H9 (cell line): Measurements from ENCODE around the gene CDK15. TPM values are rescaled to one million over a fixed set of nuclear protein-coding genes. Genes with fewer than 3 reads are reported as not detected.

ENCODE experiments used
- DNase-seq: peaks from one replicate; pipeline ENCODE4 v3.0.0-alpha.2; 2017
- H2AFZ ChIP-seq: one replicate; pipeline ENCODE4 v1.6.1; 2013; ENCODE audit warnings: mild to moderate bottlenecking, low read length, control low read depth, moderate library complexity
- H2AK5ac ChIP-seq: 2 replicates; pipeline ENCODE4 v1.6.1; 2013; ENCODE audit warnings: low read length, control low read depth, mixed read lengths; ENCODE audit not compliant: insufficient read length
- H2BK120ac ChIP-seq: one replicate; pipeline ENCODE4 v1.6.1; 2013; ENCODE audit warnings: low read depth, mild to moderate bottlenecking, low read length, control low read depth, inconsistent platforms; ENCODE audit not compliant: poor library complexity, severe bottlenecking
- H2BK12ac ChIP-seq: 2 replicates; pipeline ENCODE4 v1.6.1; 2013; ENCODE audit warnings: low read length, control low read depth, mixed read lengths, low read depth; ENCODE audit not compliant: insufficient read length
- H2BK15ac ChIP-seq: 2 replicates; pipeline ENCODE4 v1.6.1; 2013; ENCODE audit warnings: low read depth, low read length, control low read depth
- H2BK20ac ChIP-seq: one replicate; pipeline ENCODE4 v1.6.1; 2013; ENCODE audit warnings: low read depth, mild to moderate bottlenecking, low read length, control low read depth, inconsistent platforms; ENCODE audit not compliant: poor library complexity, severe bottlenecking
- H2BK5ac ChIP-seq: 2 replicates; pipeline ENCODE4 v1.6.1; 2013; ENCODE audit warnings: low read length, control low read depth, mixed read lengths; ENCODE audit not compliant: insufficient read length
- H3K14ac ChIP-seq: 2 replicates; pipeline ENCODE4 v1.6.1; 2013; ENCODE audit warnings: low read length, control low read depth; ENCODE audit not compliant: insufficient read depth
- H3K18ac ChIP-seq: 2 replicates; pipeline ENCODE4 v1.6.1; 2013; ENCODE audit warnings: low read depth, mild to moderate bottlenecking, mixed read lengths, low read length, control low read depth; ENCODE audit not compliant: insufficient read length
- H3K23ac ChIP-seq: 2 replicates; pipeline ENCODE4 v1.6.1; 2013; ENCODE audit warnings: low read length, control low read depth, mixed read lengths, low read depth; ENCODE audit not compliant: insufficient read length
- H3K23me2 ChIP-seq: 2 replicates; pipeline ENCODE4 v1.6.1; 2013; ENCODE audit warnings: low read depth, mild to moderate bottlenecking, mixed read lengths, low read length, control low read depth; ENCODE audit not compliant: insufficient read length, poor library complexity, severe bottlenecking
- H3K27ac ChIP-seq: 2 replicates; pipeline ENCODE4 v1.5.1; 2013; ENCODE audit warnings: low read length, control low read depth, mixed read lengths, low read depth; ENCODE audit not compliant: insufficient read length
- H3K27me3 ChIP-seq: 2 replicates; pipeline ENCODE4 v1.6.1; 2013; ENCODE audit warnings: low read length, control low read depth, inconsistent platforms; ENCODE audit not compliant: insufficient read depth
- H3K4ac ChIP-seq: 2 replicates; pipeline ENCODE4 v1.6.1; 2013; ENCODE audit warnings: low read depth, mild to moderate bottlenecking, control low read depth, inconsistent platforms, low read length, moderate library complexity
- H3K4me1 ChIP-seq: 2 replicates; pipeline ENCODE4 v1.6.1; 2013; ENCODE audit warnings: low read length, control low read depth, inconsistent platforms; ENCODE audit not compliant: insufficient read depth
- H3K4me2 ChIP-seq: 2 replicates; pipeline ENCODE4 v1.6.1; 2013; ENCODE audit warnings: low read length, control low read depth, mixed read lengths; ENCODE audit not compliant: insufficient read length, insufficient read depth
- H3K56ac ChIP-seq: 2 replicates; pipeline ENCODE4 v1.6.1; 2013; ENCODE audit warnings: low read depth, mild to moderate bottlenecking, mixed read lengths, low read length, control low read depth; ENCODE audit not compliant: insufficient read length
- H3K79me1 ChIP-seq: 2 replicates; pipeline ENCODE4 v1.6.1; 2013; ENCODE audit warnings: low read depth, mild to moderate bottlenecking, moderate library complexity, low read length, control low read depth, inconsistent platforms; ENCODE audit not compliant: insufficient read depth, poor library complexity, severe bottlenecking
- H3K79me2 ChIP-seq: 2 replicates; pipeline ENCODE4 v1.6.1; 2013; ENCODE audit warnings: low read length, control low read depth, inconsistent platforms; ENCODE audit not compliant: insufficient read depth
- H3K9ac ChIP-seq: 2 replicates; pipeline ENCODE4 v1.6.1; 2013; ENCODE audit warnings: low read length, control low read depth, mixed read lengths; ENCODE audit not compliant: insufficient read length; ENCODE audit errors: extremely low read depth
- H3K9me3 ChIP-seq: one replicate; pipeline ENCODE4 v1.6.1; 2013; ENCODE audit warnings: low read depth, low read length, inconsistent platforms; ENCODE audit not compliant: control insufficient read depth
- H3T11ph ChIP-seq: one replicate; pipeline ENCODE4 v1.6.1; 2013; ENCODE audit warnings: mild to moderate bottlenecking, low read length, control low read depth, inconsistent platforms
- H4K20me1 ChIP-seq: one replicate; pipeline ENCODE4 v1.6.1; 2013; ENCODE audit not compliant: control insufficient read depth, insufficient read length, insufficient read depth
- H4K5ac ChIP-seq: 2 replicates; pipeline ENCODE4 v1.6.1; 2013; ENCODE audit warnings: low read depth, mild to moderate bottlenecking, mixed read lengths, low read length, control low read depth; ENCODE audit not compliant: insufficient read length
- H4K8ac ChIP-seq: replicated peaks from 2 replicates; pipeline ENCODE4 v1.6.1; 2013; ENCODE audit warnings: low read length, control low read depth, mixed read lengths, low read depth; ENCODE audit not compliant: insufficient read length
- H4K91ac ChIP-seq: 2 replicates; pipeline ENCODE4 v1.6.1; 2013; ENCODE audit warnings: low read depth, mild to moderate bottlenecking, moderate library complexity, mixed read lengths, low read length, control low read depth; ENCODE audit not compliant: insufficient read length
- H3K27ac Mint-ChIP-seq, 3 experiments: 2 replicates in 2 of 3; 3 replicates in 1 of 3; pipeline ENCODE4 v1.8.0; 2020 to 2021; ENCODE audit warnings: mixed read lengths in 3 of 3, mild to moderate bottlenecking in 1 of 3, moderate library complexity in 1 of 3
- H3K27me3 Mint-ChIP-seq: 2 replicates; pipeline ENCODE4 v1.8.0; 2021; ENCODE audit warnings: low read depth, mild to moderate bottlenecking, moderate library complexity, mixed read lengths
- H3K36me3 Mint-ChIP-seq, 3 experiments: 2 replicates in 2 of 3; 3 replicates in 1 of 3; pipeline ENCODE4 v1.8.0; 2020 to 2021; ENCODE audit warnings: low read depth in 3 of 3, mixed read lengths in 3 of 3; ENCODE audit not compliant: insufficient read depth in 1 of 3
- H3K4me1 Mint-ChIP-seq, 2 experiments: 2 replicates each; pipeline ENCODE4 v1.8.0; 2020; ENCODE audit warnings: mixed read lengths in 2 of 2
- H3K4me3 Mint-ChIP-seq, 2 experiments: 2 replicates in 1 of 2; 3 replicates in 1 of 2; pipeline ENCODE4 v1.8.0; 2020 to 2021; ENCODE audit warnings: mild to moderate bottlenecking in 2 of 2, mixed read lengths in 2 of 2, moderate library complexity in 1 of 2
- H3K9me3 Mint-ChIP-seq, 2 experiments: 2 replicates in 1 of 2; 3 replicates in 1 of 2; pipeline ENCODE4 v1.8.0; 2020; ENCODE audit warnings: mild to moderate bottlenecking in 2 of 2, mixed read lengths in 2 of 2, moderate library complexity in 1 of 2
- total RNA-seq: library from RNA; stranded (reverse); gene quantifications from 2 replicates; pipeline ENCODE4 v1.2.1, GENCODE V29; 2021
- TF ChIP-seq, protein P1 (sequence below): fragments of 200-600 bp; sonication (generic); conservative IDR thresholded peaks from 3 replicates; pipeline ENCODE4 v1.8.0; 2021; ENCODE audit warnings: antibody characterized with exemption, mild to moderate bottlenecking

Gene CDK15
- total RNA-seq, 1 experiment from 2014 or later = not detected

GRCh38 chr2:201890453-201890852, 84.1 kb downstream of the CDK15 start:
- no peak overlapping the region for H3T11ph ChIP-seq
- H3K4me3 Mint-ChIP-seq = no peak overlapping the region
- no peak overlapping the region for H4K5ac ChIP-seq
- H3K23me2 ChIP-seq = peaks cover 3% of the 10 kb centered on the region
- H3K79me2 ChIP-seq = no peaks in the 10 kb centered on the region
- H3K18ac ChIP-seq = no peak overlapping the region
- no peak overlapping the region for H2BK20ac ChIP-seq
- H2BK120ac ChIP-seq = no peak overlapping the region
- H3K27ac ChIP-seq = no peak overlapping the region
- H4K20me1 ChIP-seq = no peaks in the 10 kb centered on the region
- no peak overlapping the region for H4K8ac ChIP-seq
- H2AK5ac ChIP-seq = no peak overlapping the region
- no peaks in the 10 kb centered on the region for H3K9me3 Mint-ChIP-seq
- no peak overlapping the region for H2BK5ac ChIP-seq
- no peak overlapping the region for H3K9ac ChIP-seq
- no peak overlapping the region for H3K27ac Mint-ChIP-seq
- no peak overlapping the region for H2BK12ac ChIP-seq
- H3K36me3 Mint-ChIP-seq = no peaks in the 10 kb centered on the region
- no peak for DNase-seq
- no peak overlapping the region for H3K23ac ChIP-seq
- H2AFZ ChIP-seq = no peak overlapping the region
- no peak overlapping the region for H3K14ac ChIP-seq
- H2BK15ac ChIP-seq = no peak overlapping the region
- H3K56ac ChIP-seq = no peak overlapping the region
- H3K4me1 Mint-ChIP-seq = peaks cover 22 to 32% of the 10 kb centered on the region in 2 experiments
- no peaks in the 10 kb centered on the region for H3K79me1 ChIP-seq
- H3K4me1 ChIP-seq = peaks cover 3% of the 10 kb centered on the region; the same call in 1 of the 2 replicates
- H3K27me3 ChIP-seq = no peaks in the 10 kb centered on the region
- H3K4ac ChIP-seq = no peak overlapping the region
- H3K4me2 ChIP-seq = no peak overlapping the region
- H3K9me3 ChIP-seq = no peaks in the 10 kb centered on the region
- TF ChIP-seq, protein P1, sequence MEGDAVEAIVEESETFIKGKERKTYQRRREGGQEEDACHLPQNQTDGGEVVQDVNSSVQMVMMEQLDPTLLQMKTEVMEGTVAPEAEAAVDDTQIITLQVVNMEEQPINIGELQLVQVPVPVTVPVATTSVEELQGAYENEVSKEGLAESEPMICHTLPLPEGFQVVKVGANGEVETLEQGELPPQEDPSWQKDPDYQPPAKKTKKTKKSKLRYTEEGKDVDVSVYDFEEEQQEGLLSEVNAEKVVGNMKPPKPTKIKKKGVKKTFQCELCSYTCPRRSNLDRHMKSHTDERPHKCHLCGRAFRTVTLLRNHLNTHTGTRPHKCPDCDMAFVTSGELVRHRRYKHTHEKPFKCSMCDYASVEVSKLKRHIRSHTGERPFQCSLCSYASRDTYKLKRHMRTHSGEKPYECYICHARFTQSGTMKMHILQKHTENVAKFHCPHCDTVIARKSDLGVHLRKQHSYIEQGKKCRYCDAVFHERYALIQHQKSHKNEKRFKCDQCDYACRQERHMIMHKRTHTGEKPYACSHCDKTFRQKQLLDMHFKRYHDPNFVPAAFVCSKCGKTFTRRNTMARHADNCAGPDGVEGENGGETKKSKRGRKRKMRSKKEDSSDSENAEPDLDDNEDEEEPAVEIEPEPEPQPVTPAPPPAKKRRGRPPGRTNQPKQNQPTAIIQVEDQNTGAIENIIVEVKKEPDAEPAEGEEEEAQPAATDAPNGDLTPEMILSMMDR = no peak
- H4K91ac ChIP-seq = no peak overlapping the region
- no peaks in the 10 kb centered on the region for H3K27me3 Mint-ChIP-seq
